ENCODE data around the gene GPR31.

The GPR31 gene

DNA sequence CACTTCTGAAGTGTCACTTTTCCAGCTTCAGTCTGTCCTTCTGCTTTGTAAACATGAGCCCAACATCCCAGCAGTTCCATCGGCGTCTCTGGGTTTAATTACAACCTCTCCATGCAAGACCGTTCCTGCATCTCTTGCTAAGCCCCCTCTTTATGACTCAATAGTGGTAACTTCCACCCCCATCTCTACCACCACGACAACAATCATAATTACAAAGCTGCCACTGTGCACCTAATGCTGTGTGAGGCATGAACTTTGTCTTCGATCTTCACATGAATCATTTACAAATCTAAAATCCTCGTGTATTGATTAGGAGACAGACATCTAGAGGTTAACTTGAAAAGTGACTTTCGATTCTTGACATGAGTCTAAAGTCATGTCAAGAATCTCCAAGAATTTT, 39.8 kb downstream of the GPR31 start:
- Histone ChIP-seq H3K4me1 (ENCODE audit: low read length) (peaks cover 19% of the 10 kb centered on the region; the same call in 1 of the 2 replicates), H3K4me3 (ENCODE audit: low read length) (no peak overlapping the region), H3K27me3 (replicated peaks; ENCODE audit: insufficient read depth, low read length) (no peaks in the 10 kb centered on the region), H2AFZ (ENCODE audit: low read length) (no peak overlapping the region), H3K9ac (ENCODE audit: low read length) (no peak overlapping the region), H4K20me1 (ENCODE audit: insufficient read depth, low read length) (no peaks in the 10 kb centered on the region), H3K9me2 (replicated peaks; ENCODE audit: insufficient read depth, low read length) (no peaks in the 10 kb centered on the region), H3K27ac (ENCODE audit: low read length) (no peak overlapping the region), H3K79me2 (ENCODE audit: low read length) (no peaks in the 10 kb centered on the region), H3K36me3 (replicated peaks; ENCODE audit: insufficient read depth, low read length) (no peaks in the 10 kb centered on the region), H3F3A (ENCODE audit: insufficient read depth, low read length) (no peaks in the 10 kb centered on the region), H3K9me3 (replicated peaks; ENCODE audit: insufficient read depth, low read length) (no peaks in the 10 kb centered on the region), H3K4me2 (ENCODE audit: low read depth, low read length) (no peak overlapping the region)
- no peak for DNase-seq
- TF ChIP-seq, protein P1, sequence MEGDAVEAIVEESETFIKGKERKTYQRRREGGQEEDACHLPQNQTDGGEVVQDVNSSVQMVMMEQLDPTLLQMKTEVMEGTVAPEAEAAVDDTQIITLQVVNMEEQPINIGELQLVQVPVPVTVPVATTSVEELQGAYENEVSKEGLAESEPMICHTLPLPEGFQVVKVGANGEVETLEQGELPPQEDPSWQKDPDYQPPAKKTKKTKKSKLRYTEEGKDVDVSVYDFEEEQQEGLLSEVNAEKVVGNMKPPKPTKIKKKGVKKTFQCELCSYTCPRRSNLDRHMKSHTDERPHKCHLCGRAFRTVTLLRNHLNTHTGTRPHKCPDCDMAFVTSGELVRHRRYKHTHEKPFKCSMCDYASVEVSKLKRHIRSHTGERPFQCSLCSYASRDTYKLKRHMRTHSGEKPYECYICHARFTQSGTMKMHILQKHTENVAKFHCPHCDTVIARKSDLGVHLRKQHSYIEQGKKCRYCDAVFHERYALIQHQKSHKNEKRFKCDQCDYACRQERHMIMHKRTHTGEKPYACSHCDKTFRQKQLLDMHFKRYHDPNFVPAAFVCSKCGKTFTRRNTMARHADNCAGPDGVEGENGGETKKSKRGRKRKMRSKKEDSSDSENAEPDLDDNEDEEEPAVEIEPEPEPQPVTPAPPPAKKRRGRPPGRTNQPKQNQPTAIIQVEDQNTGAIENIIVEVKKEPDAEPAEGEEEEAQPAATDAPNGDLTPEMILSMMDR (IDR thresholded peaks at IDR 0.05; ENCODE audit: low read length), result no peak
- no peak for TF ChIP-seq EZH2 (optimal IDR thresholded peaks at IDR 0.05; ENCODE audit: low read depth, low read length)
- no peak for TF ChIP-seq EZH2phosphoT487 (IDR thresholded peaks at IDR 0.05; ENCODE audit: low read length)

DNA sequence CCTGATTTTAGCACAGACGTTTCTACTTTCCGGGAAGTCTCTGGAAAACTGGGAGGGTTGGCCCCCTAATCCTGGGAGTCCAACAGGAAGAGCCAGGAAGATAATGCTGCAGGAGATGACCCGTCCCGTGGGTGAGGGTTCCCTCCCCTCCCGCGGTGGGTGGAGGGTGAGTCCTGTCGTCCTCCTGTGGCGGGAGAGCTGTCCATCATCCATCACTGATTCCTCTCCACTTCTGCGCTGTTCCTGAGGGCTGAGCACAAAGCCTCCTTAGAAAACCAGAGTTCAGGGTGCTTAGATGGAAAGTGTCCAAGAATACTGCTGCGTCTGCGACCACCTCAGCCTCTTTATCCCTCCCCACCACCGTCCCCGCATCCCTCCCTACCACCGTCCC, 40.9 kb downstream of the GPR31 start:
- Histone ChIP-seq H3K9me3 (replicated peaks; ENCODE audit: insufficient read depth, low read length) (no peaks in the 10 kb centered on the region), H3K4me1 (ENCODE audit: low read length) (peaks cover 25% of the 10 kb centered on the region; the same call in 1 of the 2 replicates), H3K27me3 (replicated peaks; ENCODE audit: insufficient read depth, low read length) (no peaks in the 10 kb centered on the region), H3K9ac (ENCODE audit: low read length) (no peak overlapping the region), H3K27ac (ENCODE audit: low read length) (no peak overlapping the region), H3K4me3 (ENCODE audit: low read length) (no peak overlapping the region), H2AFZ (ENCODE audit: low read length) (no peak overlapping the region), H3F3A (ENCODE audit: insufficient read depth, low read length) (no peaks in the 10 kb centered on the region), H3K79me2 (ENCODE audit: low read length) (no peaks in the 10 kb centered on the region), H4K20me1 (ENCODE audit: insufficient read depth, low read length) (no peaks in the 10 kb centered on the region), H3K36me3 (replicated peaks; ENCODE audit: insufficient read depth, low read length) (no peaks in the 10 kb centered on the region), H3K9me2 (replicated peaks; ENCODE audit: insufficient read depth, low read length) (no peaks in the 10 kb centered on the region), H3K4me2 (ENCODE audit: low read depth, low read length) (no peak overlapping the region)
- TF ChIP-seq EZH2phosphoT487 (IDR thresholded peaks at IDR 0.05; ENCODE audit: low read length) (no peak), EZH2 (optimal IDR thresholded peaks at IDR 0.05; ENCODE audit: low read depth, low read length) (no peak)
- TF ChIP-seq, protein P1 (IDR thresholded peaks at IDR 0.05; ENCODE audit: low read length), result no peak
- no peak for DNase-seq

DNA sequence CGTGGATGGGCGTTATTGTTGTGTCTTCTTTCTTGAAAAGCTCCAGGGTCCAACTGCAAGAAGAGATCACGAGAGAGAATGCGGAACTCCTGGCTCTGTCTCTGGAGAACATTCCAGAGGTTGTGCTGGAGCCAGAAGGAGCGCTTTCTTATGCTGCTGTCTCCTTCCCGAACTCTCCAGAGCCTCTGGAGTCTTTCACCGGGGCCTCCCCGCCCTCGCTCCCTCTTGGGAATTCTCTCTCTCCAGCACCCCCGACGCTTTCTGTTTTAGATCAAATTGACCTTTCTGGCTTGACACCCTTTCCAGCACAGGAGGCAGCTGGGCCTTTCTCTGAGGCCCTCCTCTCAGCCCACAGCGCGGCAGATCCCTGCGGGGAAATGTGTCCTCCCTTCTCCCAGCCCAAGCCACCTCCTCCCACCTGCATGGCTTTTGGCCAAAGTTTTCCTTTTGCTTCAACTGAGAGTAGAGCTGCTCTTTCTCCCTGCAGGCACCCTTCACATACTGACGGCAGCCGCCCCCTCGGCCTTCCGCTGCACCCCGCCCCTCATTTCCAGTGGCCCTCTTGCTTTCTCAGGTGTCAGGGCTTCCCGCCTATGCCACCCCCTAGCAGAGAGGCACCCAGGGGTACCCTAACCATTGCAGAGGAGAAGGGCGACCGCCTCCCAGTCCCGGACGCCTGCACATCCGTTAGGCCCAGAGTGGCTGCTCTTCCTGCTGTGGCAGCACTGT, 41.5 kb downstream of the GPR31 start:
- no peaks in the 10 kb centered on the region for H3K79me2 ChIP-seq (ENCODE audit: low read length)
- H3K27ac ChIP-seq (ENCODE audit: low read length), result no peak overlapping the region
- no peak overlapping the region for H3K9ac ChIP-seq (ENCODE audit: low read length)
- no peaks in the 10 kb centered on the region for H3K9me2 ChIP-seq (replicated peaks; ENCODE audit: insufficient read depth, low read length)
- peaks cover 25% of the 10 kb centered on the region; the same call in 1 of the 2 replicates for H3K4me1 ChIP-seq (ENCODE audit: low read length)
- H2AFZ ChIP-seq (ENCODE audit: low read length), result no peak overlapping the region
- no peak overlapping the region for H3K4me3 ChIP-seq (ENCODE audit: low read length)
- DNase-seq, result no peak
- no peaks in the 10 kb centered on the region for H4K20me1 ChIP-seq (ENCODE audit: insufficient read depth, low read length)
- H3K27me3 ChIP-seq (replicated peaks; ENCODE audit: insufficient read depth, low read length), result no peaks in the 10 kb centered on the region
- no peaks in the 10 kb centered on the region for H3F3A ChIP-seq (ENCODE audit: insufficient read depth, low read length)
- H3K9me3 ChIP-seq (replicated peaks; ENCODE audit: insufficient read depth, low read length), result no peaks in the 10 kb centered on the region
- H3K4me2 ChIP-seq (ENCODE audit: low read depth, low read length), result no peak overlapping the region
- H3K36me3 ChIP-seq (replicated peaks; ENCODE audit: insufficient read depth, low read length), result no peaks in the 10 kb centered on the region
- TF ChIP-seq EZH2phosphoT487 (IDR thresholded peaks at IDR 0.05; ENCODE audit: low read length) (no peak), EZH2 (optimal IDR thresholded peaks at IDR 0.05; ENCODE audit: low read depth, low read length) (no peak)
- TF ChIP-seq, protein P1 (IDR thresholded peaks at IDR 0.05; ENCODE audit: low read length), result no peak

All from MM.1S (cell line).